Measurements from ENCODE around the gene TENT5C. TPM values are rescaled to one million over a fixed set of nuclear protein-coding genes. Genes with fewer than 3 reads are reported as not detected.
A peak's percentile ranks its signal among the peaks of the same experiment; 100 is the strongest.

TENT5C gene
- polyA plus RNA-seq, 5 donors = 11.7 to 23.0 (median 15.7) TPM

DNA sequence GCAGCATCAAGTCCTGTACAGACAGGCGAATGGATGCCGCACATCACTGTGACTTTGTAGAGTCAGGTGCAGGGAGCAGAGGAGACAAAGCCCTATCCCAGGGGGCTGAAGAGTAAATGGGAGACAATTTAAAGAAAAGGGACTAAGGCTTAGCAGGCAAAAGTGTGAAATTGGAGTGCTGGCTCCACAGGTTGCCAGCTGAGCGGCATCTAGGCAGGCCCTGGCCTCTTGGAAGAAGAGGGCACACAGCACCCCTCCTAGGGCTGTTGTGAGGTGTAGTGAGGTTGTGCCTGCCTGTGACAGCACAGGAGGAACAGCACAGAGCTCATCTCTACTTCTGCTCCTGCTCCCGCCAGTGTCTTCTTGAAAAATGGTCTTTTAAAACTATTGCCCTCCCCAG lies 47.3 kb downstream of the TENT5C start:
- DNase-seq = no peak

DNA sequence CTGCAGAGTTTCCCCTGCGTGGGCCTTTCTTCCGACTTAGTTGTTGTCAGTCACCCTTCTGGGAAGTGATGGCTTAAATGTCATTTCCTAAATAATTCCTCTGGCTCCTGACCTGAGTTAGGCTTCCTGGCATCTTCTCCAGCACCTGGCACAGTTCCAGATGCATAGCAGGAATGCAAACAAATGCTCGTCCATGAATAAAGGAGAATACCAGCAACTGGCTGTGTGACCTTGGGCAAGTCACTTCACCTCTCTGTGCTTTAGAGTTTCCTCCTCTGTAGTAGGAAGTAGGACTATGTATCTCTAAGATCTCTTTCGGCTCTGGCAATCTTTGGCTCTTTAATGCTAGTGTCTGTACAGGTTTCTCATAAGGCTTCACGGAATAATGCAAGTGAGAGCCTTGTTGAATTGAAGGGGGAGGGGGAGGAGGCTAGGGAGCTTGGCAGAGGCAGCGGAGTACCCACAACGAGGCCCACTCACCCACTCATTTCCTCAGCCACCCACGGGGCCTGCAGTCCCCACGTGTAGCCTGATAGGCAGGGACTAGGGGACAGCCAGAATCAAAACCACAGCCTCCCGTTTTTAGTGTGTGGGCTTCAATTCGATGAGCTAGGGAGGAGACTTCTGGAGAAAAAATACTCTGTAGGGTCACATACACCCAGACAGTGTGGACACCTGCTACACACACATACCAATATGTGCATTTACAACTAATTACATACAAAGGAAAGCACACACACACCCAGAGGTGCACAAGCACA lies 48.1 kb downstream of the TENT5C start:
- no peak for DNase-seq

DNA sequence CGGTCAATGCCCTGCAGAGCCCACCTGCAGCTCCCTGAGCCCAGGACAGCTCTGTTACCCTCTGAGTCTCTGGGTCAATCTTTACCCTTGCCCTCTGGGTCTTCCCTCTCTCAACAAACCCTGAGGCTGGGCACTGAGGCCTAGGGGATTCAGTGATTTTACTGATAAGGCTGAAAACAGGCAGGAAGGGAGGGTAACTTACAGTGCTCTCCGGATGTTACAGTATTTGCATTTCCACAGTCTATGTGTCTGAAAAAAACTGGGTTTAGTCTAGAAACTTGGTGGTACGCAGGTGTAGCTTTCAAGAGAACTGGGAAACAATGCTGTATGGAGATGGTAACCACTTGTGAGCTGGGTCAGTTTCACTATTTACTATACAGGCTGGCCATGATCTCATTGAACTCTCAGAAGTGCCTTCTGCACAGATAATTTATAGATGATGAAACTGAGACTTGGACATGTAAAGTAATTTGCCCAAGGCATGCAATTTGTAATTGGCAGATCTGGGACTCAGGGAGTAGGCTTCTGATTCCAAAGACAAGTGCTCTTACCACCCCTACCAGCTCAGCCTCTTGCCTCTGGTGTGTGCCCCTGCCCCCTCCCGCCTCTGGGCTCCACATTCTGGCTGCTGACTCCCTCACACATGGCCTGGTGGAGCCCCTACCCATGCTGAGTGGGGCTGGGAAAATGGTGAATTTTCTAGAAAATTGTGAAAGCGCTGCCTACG lies 48.8 kb downstream of the TENT5C start:
- no peak for DNase-seq

DNA sequence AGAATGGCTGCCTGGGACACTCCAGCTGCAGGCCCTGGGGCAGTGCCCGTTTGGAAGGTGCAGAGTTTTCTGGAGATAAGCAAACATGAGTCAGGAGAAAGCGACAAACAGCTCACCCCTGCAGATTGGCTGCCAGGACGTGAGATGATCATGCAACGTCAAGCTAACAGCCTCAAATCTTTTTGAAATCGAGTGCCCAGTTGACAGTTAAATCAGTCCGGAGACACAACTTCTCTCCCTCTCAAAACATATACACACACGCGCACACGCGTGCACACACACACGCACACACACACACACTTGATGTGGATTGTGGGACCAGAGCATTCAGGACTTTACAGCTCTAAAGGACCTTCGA lies 49.4 kb downstream of the TENT5C start:
- no peak for DNase-seq

DNA sequence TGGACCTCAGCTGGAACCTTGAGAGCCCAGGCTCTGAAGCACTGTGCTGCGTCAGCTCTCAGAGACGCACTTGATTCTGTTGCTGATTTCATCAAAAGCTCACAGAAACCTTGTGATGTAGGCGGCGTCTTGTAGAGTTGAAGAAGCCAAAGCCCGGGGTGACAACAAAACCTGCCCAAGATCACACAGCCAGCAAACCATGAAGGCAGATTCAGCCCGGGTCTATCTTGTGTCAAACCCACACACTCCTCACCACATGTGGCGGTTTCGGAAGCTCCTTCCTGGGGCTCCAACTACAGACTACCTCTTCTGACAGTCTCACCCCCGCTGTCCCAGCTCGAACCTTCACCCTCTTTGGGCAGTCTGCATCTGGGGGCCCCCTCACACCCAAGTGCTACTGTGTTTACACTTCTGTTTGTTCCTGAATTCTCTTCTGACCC lies 50.4 kb downstream of the TENT5C start:
- no peak for DNase-seq

DNA sequence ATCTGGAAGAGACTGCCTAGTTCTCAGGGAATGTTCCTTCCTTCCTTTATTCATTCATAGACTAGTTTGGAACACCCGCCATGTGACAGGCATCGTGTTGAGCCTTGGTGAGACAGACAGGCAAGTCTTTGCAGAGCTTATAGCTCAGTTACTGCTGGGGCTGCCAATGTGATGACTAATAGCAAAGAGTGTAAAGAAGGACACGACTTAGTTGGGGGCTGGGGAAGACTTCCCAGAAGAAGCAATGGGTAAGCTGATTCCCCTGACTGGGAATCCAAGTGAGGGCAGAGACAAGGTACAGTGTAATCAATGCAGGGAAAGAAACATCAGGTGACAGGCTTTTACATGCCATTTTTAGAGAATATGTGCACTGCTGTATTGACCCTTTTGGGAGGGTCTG lies 51.2 kb downstream of the TENT5C start:
- DNase-seq = no peak

DNA sequence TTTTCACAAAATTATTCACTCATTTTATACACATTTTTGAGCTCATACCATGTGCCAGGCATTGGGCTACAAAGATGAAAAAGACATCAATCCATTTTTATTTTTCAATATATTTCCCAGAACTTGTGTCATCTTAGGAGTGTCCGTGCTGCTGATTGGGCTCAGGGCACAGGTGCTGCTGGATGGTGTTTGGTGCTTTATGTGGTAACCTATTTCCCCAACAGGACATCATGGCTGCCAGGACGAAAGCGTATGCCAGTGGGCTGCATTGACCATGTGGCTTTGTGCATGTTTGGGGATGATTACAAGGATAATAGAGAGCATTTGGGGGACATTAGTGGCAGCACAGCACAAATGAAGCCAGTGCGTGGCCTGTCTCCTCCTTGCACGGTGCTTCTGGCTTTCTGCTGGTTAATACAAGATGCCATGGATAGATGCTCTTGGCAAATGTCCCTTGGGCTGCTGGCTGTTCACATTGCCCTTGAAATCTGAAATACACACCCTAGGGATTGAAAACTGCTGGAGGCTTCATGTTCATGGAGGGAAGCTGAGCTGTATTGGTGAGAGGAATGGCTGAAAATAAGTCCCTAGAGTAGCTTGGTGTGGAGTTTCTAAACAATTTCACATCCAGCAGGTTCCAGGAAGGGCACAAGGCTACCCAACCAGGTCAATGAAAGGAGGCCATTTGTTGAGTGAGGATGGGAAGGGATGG lies 52.3 kb downstream of the TENT5C start:
- no peak for DNase-seq

DNA sequence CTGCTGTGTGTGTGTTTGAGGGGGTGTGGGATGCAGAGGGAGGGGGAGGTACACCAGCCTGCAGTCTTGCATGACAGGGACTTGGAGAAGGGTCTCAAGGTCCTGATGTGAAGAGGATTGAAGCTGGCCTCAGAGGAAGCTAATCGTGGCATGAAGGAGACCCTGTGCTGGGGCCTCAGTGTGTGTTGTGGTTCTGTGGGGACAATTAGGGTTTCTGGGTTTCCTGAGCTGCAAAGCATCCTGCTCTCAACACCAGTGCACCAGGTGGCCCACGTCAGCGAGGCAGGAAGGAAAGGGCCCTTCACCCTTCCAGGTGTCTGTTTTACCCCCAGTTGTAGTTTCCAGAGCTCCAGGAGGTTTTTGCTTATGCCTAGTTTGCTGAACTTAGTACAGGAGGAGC lies 52.8 kb downstream of the TENT5C start:
- DNase-seq = no peak

DNA sequence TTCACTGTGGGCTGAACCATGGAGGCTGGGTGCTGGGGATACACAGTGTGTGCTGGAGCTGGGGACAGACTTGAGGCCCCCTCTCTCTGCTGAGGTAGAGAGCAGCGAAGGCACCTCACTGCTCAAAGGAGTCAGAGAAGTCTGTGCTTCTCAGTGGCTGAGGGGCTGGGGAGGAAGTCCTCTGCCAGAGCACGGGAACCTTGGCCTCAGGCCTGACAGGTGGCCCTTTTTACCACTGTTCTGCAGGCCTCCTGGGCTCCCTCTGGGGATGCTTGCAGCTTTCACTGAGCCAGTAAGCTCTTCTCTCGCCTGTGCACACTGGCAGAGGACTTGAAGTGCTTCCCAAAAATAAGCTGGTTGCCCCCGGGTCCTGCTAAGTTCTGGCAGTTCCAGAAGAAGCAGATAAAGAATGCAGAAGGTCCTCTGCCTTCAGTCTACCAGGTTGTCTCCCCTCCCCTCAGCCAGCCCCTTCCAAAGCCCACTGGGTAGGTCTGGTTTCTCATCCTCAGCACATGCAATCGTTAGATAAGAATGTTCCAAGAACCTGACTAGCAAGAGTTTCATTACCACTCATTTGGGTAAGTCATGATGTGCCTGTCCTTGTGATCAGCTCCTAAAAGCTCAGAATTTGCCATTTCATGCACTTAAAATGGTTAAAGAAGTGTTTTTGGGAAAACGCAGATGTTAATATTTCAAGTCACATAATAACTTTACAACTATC lies 53.9 kb downstream of the TENT5C start:
- peak in 1 of 2 donors; percentile 30 for DNase-seq

DNA sequence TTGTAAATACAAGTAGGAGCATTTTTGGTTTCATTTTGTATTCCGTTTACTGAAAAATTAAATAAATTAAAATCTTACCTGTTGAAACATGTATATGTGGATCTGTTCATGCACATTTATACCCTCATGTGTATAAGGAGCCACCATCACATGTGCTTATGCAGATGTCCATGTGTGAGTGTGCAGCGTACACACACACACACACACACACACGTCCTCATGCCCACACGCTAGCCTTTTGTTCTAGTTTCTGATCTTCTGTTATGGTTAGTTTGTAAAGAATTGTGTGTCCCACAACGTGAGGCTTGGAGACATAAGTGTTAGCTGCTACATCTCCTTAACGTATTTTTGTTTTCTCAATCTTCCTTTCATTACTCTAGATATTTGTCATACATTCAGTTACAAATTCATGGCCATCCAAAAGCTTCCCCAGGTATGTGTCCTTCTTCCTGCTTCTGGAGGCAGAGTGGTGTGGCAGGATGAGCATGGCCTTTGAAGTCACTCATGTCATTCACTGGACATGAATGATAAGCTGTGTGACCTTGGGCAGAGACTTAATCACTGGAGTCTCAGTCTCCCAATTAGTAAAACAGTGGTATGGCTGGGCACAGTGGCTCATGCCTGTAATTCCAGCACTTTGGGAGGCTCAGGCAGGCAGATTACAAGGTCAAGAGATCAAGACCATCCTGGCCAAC lies 54.6 kb downstream of the TENT5C start:
- no peak for DNase-seq

DNA sequence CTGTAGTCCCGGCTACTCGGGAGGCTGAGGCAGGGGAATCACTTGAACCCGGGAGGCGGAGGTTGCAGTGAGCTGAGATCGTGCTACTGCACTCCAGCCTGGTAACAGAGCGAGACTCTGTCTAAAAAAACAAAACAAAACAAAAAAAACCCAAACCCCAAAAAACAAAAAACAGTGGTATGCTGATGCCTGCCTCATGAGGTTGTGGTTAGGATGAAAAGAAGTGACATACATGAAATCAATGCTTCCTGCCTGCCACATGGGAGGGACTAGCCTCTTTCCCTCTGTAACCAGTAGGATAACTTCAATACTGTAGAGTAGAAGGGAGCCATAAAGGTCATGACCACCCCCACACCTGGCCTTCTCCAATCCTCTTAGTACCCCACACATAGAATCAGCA lies 55.2 kb downstream of the TENT5C start:
- DNase-seq = no peak

DNA sequence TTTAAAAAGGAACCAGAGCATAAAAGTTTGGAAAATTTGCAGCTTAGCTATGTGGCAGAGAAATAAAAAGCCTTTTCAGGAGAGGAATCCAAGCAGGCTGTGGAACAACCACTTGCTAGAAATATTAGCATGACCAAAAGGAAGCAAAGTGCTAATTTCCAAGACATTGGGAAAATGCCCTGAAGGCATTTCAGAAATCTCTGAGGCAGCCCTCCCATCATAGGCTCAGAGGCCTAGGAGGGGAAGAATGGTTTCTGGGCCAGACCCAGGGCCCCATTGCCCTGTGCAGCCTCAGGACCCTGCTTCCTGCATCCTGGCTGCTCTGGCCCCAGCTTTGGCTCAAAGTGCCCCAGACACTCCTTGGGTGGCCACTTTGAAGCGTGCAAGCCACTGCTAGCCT lies 56.8 kb downstream of the TENT5C start:
- no peak for DNase-seq

DNA sequence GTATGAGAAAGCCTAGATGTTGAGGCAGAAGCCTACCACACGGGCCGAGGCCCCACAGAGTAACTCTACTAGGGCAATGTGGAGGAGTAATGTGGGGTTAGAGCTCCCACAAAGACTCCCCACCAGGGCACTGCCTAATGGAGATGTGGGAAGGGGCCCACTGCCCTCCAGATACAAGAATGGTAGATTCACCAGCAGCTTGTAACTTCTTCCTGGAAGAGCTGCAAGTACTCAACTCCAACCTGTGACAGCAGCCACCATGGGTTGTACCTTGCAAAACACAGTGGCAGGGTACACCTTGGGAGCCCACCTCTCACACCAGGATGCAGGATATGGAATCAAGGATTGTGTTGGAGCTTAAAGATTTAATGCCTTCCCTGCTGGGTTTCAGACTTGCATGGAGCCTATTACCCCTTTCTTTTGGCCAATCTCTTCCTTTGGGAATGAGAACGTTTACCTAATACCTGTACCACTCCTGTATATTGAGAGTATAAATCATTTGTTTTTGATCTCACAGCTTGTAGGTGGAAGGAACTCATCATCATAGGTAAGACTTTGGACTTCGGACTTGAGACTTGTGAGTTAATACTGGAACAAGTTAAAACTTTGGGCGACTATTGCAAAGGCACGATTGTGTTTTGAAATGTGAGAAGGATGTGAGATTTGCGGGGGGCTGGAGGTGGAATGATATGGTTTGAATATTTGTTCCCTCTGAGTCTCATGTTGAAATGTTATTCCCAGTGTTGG lies 57.5 kb downstream of the TENT5C start:
- no peak for DNase-seq

DNA sequence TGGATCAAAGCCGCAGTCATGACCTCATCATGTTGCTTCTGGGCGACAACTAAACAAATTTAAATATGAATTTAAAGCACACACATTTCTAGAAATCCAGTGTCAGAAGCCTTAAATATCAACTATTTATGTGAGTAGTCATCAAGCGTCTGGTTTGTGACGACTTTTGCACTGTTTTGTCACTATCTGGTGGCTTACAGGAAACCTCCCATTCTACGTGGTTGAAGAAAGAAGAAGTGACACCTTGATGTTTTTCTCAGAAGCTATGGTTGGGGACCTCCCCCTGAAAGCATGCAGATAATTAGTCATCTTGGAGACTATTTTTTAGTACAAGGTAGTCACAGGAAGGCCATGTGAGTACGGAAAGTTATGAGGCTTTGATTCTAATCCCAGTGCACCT lies 58.5 kb downstream of the TENT5C start:
- DNase-seq = no peak

DNA sequence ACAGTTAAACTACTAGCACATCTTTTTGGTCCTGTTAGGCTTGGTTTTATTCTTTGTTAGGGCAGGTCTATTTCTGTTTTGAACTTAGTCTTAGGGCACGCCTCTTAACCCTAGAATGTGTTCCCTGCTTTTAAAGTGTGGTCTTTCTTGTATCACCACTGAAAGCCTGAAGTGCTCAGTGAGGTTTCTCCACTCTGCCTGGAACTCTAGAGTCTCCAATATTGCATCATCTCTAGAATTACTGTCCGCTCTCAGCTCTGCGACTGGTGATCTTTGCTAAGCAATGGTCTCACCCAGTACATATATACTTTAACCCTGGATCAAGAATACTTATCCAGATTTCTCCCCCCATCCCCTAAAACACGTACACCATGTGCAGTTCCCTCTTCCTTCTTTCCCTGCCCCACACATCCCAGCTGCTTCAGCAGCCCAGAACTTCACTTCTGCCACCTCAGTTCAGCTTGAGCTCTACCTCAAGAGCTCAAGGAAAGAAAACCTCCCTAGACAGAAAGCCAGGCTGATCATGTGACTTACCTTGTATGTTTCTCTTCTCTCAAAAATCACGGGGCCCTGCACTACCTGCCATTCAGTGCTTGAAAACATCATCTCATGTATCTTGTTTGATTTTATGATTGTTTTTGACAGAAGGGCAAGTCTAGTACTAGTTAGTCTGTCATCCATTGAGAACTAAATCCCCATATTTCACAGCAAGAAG lies 59.9 kb downstream of the TENT5C start:
- no peak for DNase-seq

DNA sequence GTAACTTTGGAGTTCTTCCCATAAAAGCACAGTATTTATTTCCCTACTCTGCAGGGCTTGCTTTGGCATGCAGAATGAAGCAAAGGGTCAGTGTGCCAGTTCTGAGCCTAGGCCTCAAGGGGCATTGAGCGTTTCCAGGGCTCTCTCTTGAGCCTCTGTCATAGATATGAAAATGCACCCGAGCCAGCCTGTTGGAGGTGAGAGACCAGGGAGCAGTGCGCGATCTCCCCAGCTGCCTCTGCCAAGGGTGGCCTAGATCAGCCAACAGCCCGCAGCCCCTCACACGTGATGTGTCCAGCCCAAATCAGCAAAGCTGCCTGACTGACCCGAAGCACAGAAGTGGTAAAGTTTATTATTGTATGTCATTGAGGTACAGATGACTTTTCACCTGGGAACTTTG lies 63.7 kb downstream of the TENT5C start:
- DNase-seq = no peak

DNA sequence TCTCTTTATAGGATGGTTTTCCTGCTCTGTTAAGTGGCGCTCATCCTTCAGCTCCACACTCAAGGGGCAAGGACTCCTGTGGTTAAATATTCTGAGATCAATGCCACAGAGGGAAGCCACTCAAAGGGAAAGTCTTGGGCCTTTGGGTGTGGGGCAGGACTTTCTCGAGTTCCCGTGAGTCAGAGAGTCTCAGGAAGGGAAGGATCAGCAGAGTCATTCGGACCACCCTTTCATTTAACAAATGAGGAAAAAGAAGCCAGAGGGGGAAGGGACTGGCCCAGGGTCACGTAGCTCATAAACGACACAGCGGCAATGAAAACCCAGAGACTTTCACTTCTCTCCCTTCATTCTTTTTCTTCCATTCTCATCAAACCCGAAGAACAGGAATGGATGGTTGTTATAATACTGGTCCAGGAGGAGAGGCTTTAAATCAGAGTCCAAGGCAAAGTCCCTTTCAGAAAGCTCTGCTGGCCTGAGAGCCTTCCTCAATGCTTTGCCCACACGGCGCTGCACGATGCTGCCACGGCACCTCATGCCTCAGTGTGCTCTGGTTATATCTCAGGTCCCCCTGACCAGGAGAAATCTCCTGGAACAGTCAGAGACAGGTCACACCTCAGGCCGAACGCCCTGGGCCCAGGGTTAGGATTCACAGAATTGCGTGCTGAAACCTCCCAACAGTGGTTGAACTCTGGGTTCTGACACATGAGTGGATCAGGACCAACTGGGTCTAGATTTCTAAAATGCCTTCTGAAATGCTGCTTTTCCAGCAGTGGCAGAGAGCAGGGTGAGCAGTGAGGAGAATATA lies 65.3 kb downstream of the TENT5C start:
- DNase-seq = no peak

DNA sequence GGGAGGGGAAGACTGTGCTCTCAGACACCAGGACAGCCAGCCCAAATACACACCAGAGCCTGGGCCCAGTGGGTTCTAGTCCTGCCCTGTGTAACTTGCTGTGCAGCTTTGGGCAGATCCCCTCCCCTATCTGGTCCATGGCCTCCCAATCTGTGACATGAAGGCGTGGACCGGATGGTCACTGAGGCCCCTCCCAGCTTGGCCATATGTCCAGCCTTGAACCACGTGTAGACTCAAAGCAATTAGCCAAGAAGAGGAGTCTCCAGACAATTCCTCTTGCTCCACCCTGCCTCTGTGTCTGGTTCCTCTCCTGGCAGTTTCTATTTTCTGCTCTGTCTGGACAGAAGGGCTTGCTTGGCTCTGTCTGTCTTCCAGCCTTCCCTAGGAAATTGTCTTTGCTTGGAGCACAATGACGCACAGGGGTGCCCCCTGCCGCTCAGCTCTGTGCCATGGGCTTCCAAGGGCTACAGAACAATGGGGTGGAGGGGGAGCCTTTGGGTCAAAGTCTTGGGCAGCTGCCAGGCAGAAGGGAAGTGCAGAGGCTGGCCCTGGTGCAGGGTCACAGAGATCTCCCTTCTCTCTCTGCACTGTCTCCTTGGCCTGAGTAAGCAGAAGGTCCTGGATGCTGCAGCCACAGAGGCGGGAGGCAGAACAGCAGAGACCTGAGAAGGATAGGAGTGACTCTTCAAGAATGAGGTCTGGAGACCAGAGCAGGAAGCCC lies 66.1 kb downstream of the TENT5C start:
- no peak for DNase-seq

DNA sequence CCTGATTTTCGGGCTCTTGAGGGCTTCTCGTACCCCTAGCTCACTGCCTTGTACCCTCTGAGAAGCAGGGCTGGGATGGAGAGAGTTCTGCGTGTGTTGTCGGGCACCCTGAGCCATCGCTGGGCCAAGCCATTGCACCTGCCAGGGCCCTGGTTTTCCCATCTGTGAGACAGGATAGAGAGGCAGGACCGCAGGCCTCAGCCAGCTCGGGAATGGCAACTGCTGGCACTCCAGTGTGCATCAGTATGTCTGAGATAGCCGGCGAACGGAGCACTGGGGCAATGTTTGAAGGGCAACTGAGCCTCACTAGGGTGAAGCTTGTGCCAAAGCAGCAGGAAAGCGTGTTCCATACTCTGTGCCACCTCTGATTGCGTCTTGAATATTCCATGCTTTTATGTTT lies 66.9 kb downstream of the TENT5C start:
- no peak for DNase-seq
